GM12878 (cell line): ENCODE data around the gene ATP4B. TPM values are rescaled to one million over a fixed set of nuclear protein-coding genes. Genes with fewer than 3 reads are reported as not detected.

Source experiments
- ATAC-seq: fragments of 200-7000 bp; cut with Tn5 transposase; 3 replicates; pipeline ENCODE4 v1.9.1; 2020; ENCODE audit warnings: mild to moderate bottlenecking, moderate library complexity
- BruUV-seq: library from RNA; stranded (reverse); fragments of 400-500 nt; replicated peaks from 2 replicates; lab custom pipeline; 2021; lab: Mats Ljungman, UMichigan
- CTCF ChIA-PET: fragments of 300-600 bp; sonication (Branson Sonifier 250); formaldehyde crosslinking; extraction: SDS; loops from one replicate; lab custom pipeline; 2021; ENCODE audit warnings: inconsistent platforms; lab: Yijun Ruan, JAX
- POLR2A ChIA-PET: fragments of 350-600 bp; formaldehyde crosslinking; extraction: SDS; loops from one replicate; lab custom pipeline; 2021; ENCODE audit warnings: inconsistent platforms; lab: Charles Lee
- RAD21 ChIA-PET: fragments of 300-600 bp; sonication (Branson Sonifier 250); formaldehyde crosslinking; loops from one replicate; lab custom pipeline; 2023; ENCODE audit warnings: antibody characterized with exemption; ENCODE audit not compliant: unreplicated experiment; lab: Charles Lee
- SMC1A ChIA-PET: fragments of 300-600 bp; sonication (Branson Sonifier 250); formaldehyde crosslinking; loops from one replicate; lab custom pipeline; 2023; ENCODE audit not compliant: unreplicated experiment, uncharacterized antibody; lab: Charles Lee
- DNase-seq: peaks from one replicate; pipeline ENCODE4 v3.0.0-alpha.2; 2011; ENCODE audit warnings: low read depth, low spot score
- FAIRE-seq: peaks from 3 replicates; lab custom pipeline; 2011; peaks lifted over from hg19 to GRCh38; lab: Jason Lieb, UNC
- H2AFZ ChIP-seq: 2 replicates; pipeline ENCODE4 v1.6.0; 2011; ENCODE audit warnings: low read depth, low read length, control low read depth; ENCODE audit not compliant: control insufficient read depth
- H3K27ac ChIP-seq: 2 replicates; pipeline ENCODE4 v1.5.1; 2011; ENCODE audit warnings: control low read depth; ENCODE audit not compliant: control insufficient read depth, insufficient read depth
- H3K27me3 ChIP-seq, 2 experiments: replicated peaks in 1 of 2; 2 replicates each; pipeline versions ENCODE4 v1.6.0 to v1.6.1; 2011; ENCODE audit warnings: low read length in 1 of 2; ENCODE audit not compliant: control insufficient read depth in 2 of 2, insufficient read depth in 2 of 2
- H3K36me3 ChIP-seq, 2 experiments: 2 replicates each; pipeline ENCODE4 v1.5.1; 2011; ENCODE audit warnings: low read length in 1 of 2; ENCODE audit not compliant: control insufficient read depth in 2 of 2, insufficient read depth in 2 of 2
- H3K4me1 ChIP-seq: 2 replicates; pipeline ENCODE4 v1.6.1; 2011; ENCODE audit warnings: mild to moderate bottlenecking, low read length, moderate library complexity, mixed read lengths; ENCODE audit not compliant: control insufficient read depth, insufficient read depth
- H3K4me2 ChIP-seq: 2 replicates; pipeline ENCODE4 v1.6.0; 2011; ENCODE audit warnings: control low read depth; ENCODE audit not compliant: control insufficient read depth, insufficient read depth
- H3K4me3 ChIP-seq: fragments of 200-600 bp; sonication (generic); 2 replicates; pipeline ENCODE4 v1.5.1; 2016
- H3K79me2 ChIP-seq: 2 replicates; pipeline ENCODE4 v1.6.0; 2011; ENCODE audit warnings: low read length; ENCODE audit not compliant: control insufficient read depth, insufficient read depth
- H3K9ac ChIP-seq: 2 replicates; pipeline ENCODE4 v1.8.0; 2011; ENCODE audit warnings: low read length, control low read depth, mixed read lengths; ENCODE audit not compliant: control insufficient read depth, insufficient read depth
- H3K9me3 ChIP-seq: replicated peaks from 3 replicates; pipeline ENCODE4 v1.5.1; 2011; ENCODE audit warnings: mild to moderate bottlenecking, low read length; ENCODE audit not compliant: control insufficient read depth, insufficient read depth
- H4K20me1 ChIP-seq: 2 replicates; pipeline ENCODE4 v1.6.0; 2011; ENCODE audit not compliant: control insufficient read depth, insufficient read depth
- CTCF ChIP-seq, 3 experiments: IDR thresholded peaks in 2 of 3; conservative IDR thresholded peaks in 1 of 3; 2 replicates each; pipeline ENCODE4 v1.5.1; 2011; ENCODE audit warnings: low read depth in 3 of 3, low read length in 3 of 3, mild to moderate bottlenecking in 3 of 3, control low read depth in 2 of 3, moderate library complexity in 2 of 3, inconsistent platforms in 1 of 3, mixed read lengths in 1 of 3; ENCODE audit not compliant: control insufficient read depth in 2 of 3, insufficient read depth in 1 of 3; ENCODE audit errors: extremely low read depth in 1 of 3
- GATAD2B ChIP-seq: fragments of 450-650 bp; conservative IDR thresholded peaks from 2 replicates; pipeline ENCODE4 v1.6.1; 2017; ENCODE audit warnings: low read depth, mild to moderate bottlenecking, moderate library complexity
- HCFC1 ChIP-seq: fragments of 150-350 bp; IDR thresholded peaks from 2 replicates; pipeline ENCODE4 v1.6.1; 2014; ENCODE audit warnings: low read length
- HDGF ChIP-seq: fragments of 450-650 bp; IDR thresholded peaks from 2 replicates; pipeline ENCODE4 v1.6.1; 2016; ENCODE audit warnings: antibody characterized with exemption
- MEF2A ChIP-seq: IDR thresholded peaks from 2 replicates; pipeline ENCODE4 v1.6.1; 2011; ENCODE audit warnings: low read depth, mild to moderate bottlenecking, low read length, moderate library complexity; ENCODE audit not compliant: insufficient read depth
- MLLT1 ChIP-seq: fragments of 450-650 bp; IDR thresholded peaks from 2 replicates; pipeline ENCODE4 v1.6.1; 2016; ENCODE audit warnings: mild to moderate bottlenecking
- MYC ChIP-seq: IDR thresholded peaks from 2 replicates; pipeline ENCODE4 v1.6.1; 2011; ENCODE audit warnings: mild to moderate bottlenecking, low read length, moderate library complexity, inconsistent platforms; ENCODE audit not compliant: insufficient read depth, insufficient replicate concordance, insufficient read length, severe bottlenecking
- PAX8 ChIP-seq: fragments of 450-650 bp; IDR thresholded peaks from 2 replicates; pipeline ENCODE4 v1.6.1; 2017; ENCODE audit warnings: mild to moderate bottlenecking, moderate library complexity
- RELA ChIP-seq: fragments of 450-650 bp; IDR thresholded peaks from 2 replicates; pipeline ENCODE4 v1.8.0; 2014; ENCODE audit warnings: borderline replicate concordance; ENCODE audit not compliant: partially characterized antibody
- REST ChIP-seq: IDR thresholded peaks from 2 replicates; pipeline ENCODE4 v1.6.1; 2012; ENCODE audit warnings: mild to moderate bottlenecking, low read depth, low read length
- ZBTB4 ChIP-seq: fragments of 450-650 bp; formaldehyde crosslinking; IDR thresholded peaks from 2 replicates; pipeline ENCODE4 v1.4.0; 2022; ENCODE audit warnings: mild to moderate bottlenecking, moderate library complexity
- ZNF622 ChIP-seq: fragments of 450-650 bp; IDR thresholded peaks from 2 replicates; pipeline ENCODE4 v1.6.1; 2017; ENCODE audit warnings: mild to moderate bottlenecking, inconsistent platforms
- WGBS: methylation state at CpG from one replicate; pipeline ENCODE4 v1.1.6; 2016; ENCODE audit warnings: low lambda C conversion rate; ENCODE audit not compliant: insufficient replicate concordance, insufficient coverage; ENCODE audit errors: missing lambda C conversion rate; 5-methylcytosine and 5-hydroxymethylcytosine counted together
- in situ Hi-C: fragments of 300-500 bp; cut with MboI; formaldehyde crosslinking; loops from 9 replicates; pipeline ENCODE4 v1.14.3; 2018; ENCODE audit warnings: mixed read lengths
- intact Hi-C: fragments of 100-400 bp; cut with micrococcal nuclease; formaldehyde crosslinking; loops from one replicate; pipeline ENCODE4 v1.14.2; 2022; ENCODE audit not compliant: unreplicated experiment
- polyA plus RNA-seq, 11 experiments: library from polyadenylated mRNA; depleted of rRNA in 4 of 11; unstranded in 6 of 11; stranded (reverse) in 5 of 11; fragments of >200 nt; fragmentation: Nextera tagmentation in 4 of 11; fragmentation: Illumina TruSeq in 1 of 11; extraction: Ambion mirVana in 4 of 11; extraction: Trizol in 1 of 11; gene quantifications; 1 replicate in 1 of 11; 2 replicates in 10 of 11; pipeline versions ENCODE4 v1.2.1 to v1.2.3, GENCODE V29; 2011 to 2016; ENCODE audit warnings: inconsistent platforms in 2 of 11, missing spikeins in 2 of 11, low read depth in 1 of 11
- total RNA-seq, 4 experiments: library from RNA; depleted of rRNA in 3 of 4; stranded (reverse); fragments of >200 nt in 3 of 4; fragmentation: Illumina TruSeq in 1 of 4; extraction: Trizol in 1 of 4; gene quantifications; 2 replicates each; pipeline versions ENCODE4 v1.2.1 to v1.2.3, GENCODE V29; 2013 to 2021

The ATP4B gene
- total and polyA plus RNA-seq, 10 of the 15 experiments (the other 5 are each of a cell fraction or from before 2014, with no cell fraction given), result 0.05 to 0.33 (median 0.20) TPM; not detected in 4

- no TSS peak for BruUV-seq
- intact Hi-C loops, result no loop called here
Measured at GRCh38 chr13:113650731-113651148, 7.3 kb downstream of the ATP4B start.

More at GRCh38 chr13:113650731-113651148, 7.3 kb downstream of the ATP4B start:
- SMC1A ChIA-PET, result no interaction called here
- TF ChIP-seq ZNF622 (no peak), PAX8 (no peak), GATAD2B (no peak), HDGF (no peak), MYC (no peak), REST (no peak), CTCF (IDR thresholded peaks at IDR 0.05 in 2 of 3, conservative IDR thresholded peaks at IDR 0.05 in 1 of 3; ENCODE audit: control insufficient read depth in 2 of 3, extremely low read depth in 1 of 3, insufficient read depth in 1 of 3, low read depth in 3 of 3, low read length in 3 of 3) (no peak), ZBTB4 (CRISPR knock-in tag) (no peak), RELA (no peak), HCFC1 (no peak), MEF2A (no peak), MLLT1 (no peak)
- in situ Hi-C loops, result no loop called here
- Histone ChIP-seq H3K9me3 (no peaks in the 10 kb centered on the region), H4K20me1 (no peaks in the 10 kb centered on the region), H2AFZ (no peak overlapping the region), H3K27ac (no peak overlapping the region), H3K27me3 (no peaks in the 10 kb centered on the region), H3K4me1 (no peaks in the 10 kb centered on the region), H3K79me2 (no peaks in the 10 kb centered on the region), H3K4me3 (no peak overlapping the region), H3K9ac (no peak overlapping the region), H3K36me3 (no peaks in the 10 kb centered on the region), H3K4me2 (no peak overlapping the region)
- POLR2A ChIA-PET, result no interaction called here
- CTCF ChIA-PET, result no interaction called here
- FAIRE-seq, result no peak
- RAD21 ChIA-PET, result no interaction called here
- ATAC-seq, result no peak
- WGBS, result 89% methylated on average over 16 of the region's 16 CpGs
- DNase-seq, result no peak
